Measurements from ENCODE around the gene TOP1.

Gene TOP1

GRCh38 chr20:41151134-41151869, 122.7 kb downstream of the TOP1 start:
- DNase-seq: no peak

DNA sequence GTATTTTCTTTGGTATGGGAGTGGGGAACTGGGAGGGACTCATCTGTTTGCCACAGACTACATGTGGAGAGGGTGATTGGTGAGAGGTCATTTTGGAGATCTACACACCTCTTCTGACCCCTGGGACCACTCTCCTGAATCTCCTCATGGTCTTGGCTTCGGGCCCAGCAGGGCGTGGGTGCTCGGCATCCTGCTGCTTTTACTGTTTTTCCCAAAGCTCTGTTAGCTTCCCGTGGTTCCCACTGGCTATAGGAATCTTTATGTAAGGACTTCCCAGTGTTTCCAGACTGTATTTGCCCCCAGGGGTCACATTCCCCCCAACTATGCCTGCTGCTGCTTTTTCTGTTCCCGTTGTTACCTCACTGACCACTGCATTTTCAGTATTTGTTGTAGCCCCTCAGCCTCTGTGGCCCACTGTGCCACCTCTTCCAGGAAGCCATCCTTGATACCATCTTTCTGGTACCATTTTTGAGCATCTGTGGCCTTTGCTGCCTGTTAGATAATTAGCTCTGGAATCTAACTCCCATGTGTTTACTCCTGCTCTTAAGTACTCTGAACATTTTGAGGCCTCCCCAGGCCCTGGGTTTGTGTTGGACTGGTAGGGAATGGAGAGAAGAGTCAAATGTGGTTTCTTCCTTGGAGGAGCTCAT, 123.6 kb downstream of the TOP1 start:
- DNase-seq: no peak

DNA sequence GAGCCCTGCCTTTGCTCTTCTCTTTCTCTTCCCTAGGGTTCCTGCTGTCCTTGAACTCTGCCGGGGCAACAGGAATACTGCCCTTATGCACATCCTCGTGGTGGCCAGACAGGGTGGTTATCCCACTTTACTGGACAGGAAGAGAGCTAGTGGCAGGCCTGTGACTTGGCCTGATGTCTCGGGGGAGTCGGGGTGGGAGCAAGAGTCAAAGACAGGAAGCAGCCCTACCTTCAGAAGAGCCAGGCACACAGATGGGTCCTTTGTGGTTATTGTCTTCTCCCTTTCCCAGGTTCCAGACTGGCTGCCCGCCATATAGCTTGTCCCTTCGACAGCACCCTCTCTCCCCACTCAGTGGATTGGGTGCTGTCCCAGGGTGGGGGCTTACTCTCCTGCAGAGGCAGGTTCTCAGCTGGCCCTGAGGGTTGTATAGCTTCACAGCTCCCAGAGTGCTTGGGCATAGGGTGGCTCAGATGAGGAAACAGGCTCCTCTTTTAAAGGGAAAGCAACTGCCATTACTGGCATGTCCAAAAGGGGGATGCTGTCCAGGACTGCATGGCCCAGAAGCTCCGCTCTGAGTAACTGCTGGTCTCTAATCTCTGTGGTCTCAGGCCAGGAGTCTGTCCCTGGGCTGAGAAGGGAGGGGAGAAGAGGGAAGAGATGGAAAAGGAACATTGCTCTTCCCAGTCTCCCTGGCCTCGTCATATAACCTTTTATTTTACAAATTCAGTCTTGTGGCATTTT, 126.0 kb downstream of the TOP1 start:
- no peak for DNase-seq

GRCh38 chr20:41155261-41155660, 126.6 kb downstream of the TOP1 start:
- DNase-seq: no peak

GRCh38 chr20:41158082-41158625, 129.5 kb downstream of the TOP1 start:
- DNase-seq: no peak

- DNase-seq: no peak
Measured at GRCh38 chr20:41159547-41159946, 130.9 kb downstream of the TOP1 start.

GRCh38 chr20:41160686-41161085, 132.1 kb downstream of the TOP1 start:
- DNase-seq: no peak

DNA sequence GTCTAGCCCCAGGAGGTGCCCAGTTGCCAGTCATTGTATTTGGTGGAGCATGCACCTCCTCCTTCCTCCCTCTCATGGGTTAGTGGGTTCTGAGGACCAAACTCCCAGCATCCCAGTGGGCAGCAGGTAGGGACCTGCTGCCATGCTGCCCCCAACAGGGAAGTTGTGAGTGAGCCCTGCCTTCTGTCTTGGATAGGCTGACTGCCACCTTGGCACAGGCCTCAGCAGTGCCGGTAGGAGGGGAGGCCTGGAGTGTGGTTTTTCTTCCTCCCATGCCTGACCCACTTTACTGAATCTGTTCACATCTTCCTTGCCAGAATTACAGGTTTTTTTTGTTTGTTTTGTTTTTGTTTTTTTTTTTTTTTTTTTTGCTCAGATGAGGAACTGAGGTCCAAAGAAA, 133.3 kb downstream of the TOP1 start:
- DNase-seq: no peak

DNA sequence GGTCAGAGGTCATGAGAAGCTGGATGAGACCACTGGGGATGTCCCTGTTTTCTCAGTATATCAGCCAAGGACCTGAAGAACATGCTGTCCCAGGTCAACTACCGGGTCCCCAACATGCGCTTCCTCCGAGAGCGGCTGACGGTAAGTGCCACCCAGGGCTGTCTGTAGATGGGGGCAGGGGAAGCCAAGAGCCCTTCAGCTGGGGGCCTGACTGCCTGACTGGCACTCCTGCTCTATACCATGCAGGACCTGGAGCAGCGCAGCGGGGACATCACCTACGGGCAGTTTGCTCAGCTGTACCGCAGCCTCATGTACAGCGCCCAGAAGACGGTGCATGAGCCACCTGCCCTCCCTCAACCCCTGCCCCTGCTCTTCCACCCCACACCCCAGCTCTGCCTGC, 133.8 kb downstream of the TOP1 start:
- DNase-seq: no peak

- DNase-seq: no peak
Measured at GRCh38 chr20:41163821-41164220, 135.2 kb downstream of the TOP1 start.

DNA sequence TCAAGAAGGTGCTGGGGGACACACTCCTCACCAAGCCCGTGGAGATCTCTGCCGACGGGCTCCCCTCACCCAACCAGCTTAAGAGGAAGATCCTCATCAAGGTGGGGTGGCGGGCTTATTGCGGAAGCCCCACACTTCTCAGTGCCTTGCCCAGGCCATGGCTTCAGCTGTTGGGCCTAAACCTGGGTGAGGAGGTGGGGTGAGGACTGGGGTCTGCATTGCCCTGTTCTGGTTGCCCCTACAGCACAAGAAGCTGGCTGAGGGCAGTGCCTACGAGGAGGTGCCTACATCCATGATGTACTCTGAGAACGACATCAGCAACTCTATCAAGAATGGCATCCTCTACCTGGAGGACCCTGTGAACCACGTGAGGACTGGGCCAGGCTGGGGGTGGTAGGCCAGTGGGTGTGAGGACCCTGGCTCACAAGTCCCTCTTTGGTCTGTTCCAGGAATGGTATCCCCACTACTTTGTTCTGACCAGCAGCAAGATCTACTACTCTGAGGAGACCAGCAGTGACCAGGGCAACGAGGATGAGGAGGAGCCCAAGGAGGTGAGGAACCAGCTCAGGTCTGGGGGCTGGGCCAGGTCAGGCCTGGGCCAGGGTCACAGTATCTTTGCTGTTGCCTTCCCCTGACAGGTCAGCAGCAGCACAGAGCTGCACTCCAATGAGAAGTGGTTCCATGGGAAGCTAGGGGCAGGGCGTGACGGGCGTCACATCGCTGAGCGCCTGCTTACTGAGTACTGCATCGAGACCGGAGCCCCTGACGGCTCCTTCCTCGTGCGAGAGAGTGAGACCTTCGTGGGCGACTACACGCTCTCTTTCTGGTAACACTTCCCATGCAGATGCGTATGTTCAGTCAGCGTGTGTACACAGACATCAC, 136.6 kb downstream of the TOP1 start:
- DNase-seq: no peak

DNA sequence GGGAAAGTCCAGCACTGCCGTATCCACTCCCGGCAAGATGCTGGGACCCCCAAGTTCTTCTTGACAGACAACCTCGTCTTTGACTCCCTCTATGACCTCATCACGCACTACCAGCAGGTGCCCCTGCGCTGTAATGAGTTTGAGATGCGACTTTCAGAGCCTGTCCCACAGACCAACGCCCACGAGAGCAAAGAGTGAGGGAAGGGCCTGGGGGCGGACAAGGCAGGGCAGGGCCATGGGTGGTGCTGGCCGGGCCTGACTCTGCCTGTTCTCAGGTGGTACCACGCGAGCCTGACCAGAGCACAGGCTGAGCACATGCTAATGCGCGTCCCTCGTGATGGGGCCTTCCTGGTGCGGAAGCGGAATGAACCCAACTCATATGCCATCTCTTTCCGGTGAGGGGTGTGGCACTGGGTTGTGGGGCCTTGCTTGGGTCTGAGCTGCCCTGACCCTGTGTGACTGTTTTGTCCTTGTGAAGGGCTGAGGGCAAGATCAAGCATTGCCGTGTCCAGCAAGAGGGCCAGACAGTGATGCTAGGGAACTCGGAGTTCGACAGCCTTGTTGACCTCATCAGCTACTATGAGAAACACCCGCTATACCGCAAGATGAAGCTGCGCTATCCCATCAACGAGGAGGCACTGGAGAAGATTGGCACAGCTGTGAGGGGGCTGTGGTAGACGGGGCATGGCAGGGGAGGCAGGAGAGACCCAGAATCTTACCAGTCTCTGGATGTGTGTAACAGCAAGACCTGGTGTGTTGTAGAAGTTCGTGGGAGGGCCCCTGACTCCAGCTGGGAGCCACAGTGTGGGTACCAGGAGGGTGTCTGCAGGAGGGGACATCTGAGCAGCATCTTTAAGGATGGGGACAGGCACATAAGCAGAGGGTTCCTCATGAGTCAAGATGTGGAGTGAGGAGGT, 137.8 kb downstream of the TOP1 start:
- DNase-seq: no peak

DNA sequence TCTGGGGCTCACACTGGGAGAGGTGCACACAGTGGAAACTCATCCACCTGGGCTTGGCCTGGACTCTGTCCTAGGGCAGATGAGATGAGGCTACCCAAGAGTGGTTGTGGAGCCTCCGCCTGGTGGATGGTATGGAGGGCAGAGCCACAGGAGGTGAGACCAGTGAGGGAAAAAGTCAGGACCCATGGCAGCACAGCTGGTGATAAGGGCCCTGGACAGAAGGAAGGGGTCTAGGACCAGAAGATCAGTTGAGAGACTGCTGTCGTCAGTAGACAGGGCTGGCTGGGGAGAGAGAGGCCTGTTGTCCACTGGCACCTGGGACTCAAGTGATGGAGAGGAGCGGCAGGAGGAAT, 138.5 kb downstream of the TOP1 start:
- no peak for DNase-seq

DNA sequence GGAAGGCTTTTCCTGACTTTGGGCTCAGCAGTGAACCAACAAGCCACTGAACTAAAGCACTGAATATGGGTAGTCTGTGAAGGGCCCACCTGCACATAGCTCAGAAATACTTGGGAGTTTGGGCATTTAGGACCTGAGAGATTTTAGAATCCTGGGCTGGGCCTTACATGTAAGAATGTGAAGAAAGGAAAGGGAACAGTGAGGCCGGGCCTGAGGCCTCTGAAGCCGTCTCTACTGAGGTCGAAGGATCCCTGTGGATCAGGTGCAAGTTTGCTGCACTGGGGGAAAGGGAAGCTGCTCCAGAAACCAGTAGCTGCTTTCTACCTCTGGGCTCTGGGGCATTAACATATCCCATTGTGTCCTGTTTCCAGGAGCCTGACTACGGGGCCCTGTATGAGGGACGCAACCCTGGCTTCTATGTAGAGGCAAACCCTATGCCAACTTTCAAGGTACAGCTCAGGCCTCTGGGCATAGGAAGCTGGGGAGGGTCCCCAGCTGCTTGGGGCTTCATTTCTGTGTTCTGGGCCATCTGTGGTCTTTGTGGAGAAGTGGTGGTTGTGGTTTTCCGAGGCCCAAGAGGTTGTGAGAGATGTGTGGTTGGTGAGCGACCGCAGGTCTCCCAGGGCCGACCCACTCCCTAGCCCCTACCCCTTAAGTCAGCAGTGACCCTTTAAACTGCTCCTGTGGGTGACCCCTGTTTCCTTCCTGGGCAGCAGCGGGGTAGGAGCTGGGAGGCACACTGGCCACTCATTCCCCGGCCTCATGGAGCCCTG, 139.0 kb downstream of the TOP1 start:
- DNase-seq: no peak

DNA sequence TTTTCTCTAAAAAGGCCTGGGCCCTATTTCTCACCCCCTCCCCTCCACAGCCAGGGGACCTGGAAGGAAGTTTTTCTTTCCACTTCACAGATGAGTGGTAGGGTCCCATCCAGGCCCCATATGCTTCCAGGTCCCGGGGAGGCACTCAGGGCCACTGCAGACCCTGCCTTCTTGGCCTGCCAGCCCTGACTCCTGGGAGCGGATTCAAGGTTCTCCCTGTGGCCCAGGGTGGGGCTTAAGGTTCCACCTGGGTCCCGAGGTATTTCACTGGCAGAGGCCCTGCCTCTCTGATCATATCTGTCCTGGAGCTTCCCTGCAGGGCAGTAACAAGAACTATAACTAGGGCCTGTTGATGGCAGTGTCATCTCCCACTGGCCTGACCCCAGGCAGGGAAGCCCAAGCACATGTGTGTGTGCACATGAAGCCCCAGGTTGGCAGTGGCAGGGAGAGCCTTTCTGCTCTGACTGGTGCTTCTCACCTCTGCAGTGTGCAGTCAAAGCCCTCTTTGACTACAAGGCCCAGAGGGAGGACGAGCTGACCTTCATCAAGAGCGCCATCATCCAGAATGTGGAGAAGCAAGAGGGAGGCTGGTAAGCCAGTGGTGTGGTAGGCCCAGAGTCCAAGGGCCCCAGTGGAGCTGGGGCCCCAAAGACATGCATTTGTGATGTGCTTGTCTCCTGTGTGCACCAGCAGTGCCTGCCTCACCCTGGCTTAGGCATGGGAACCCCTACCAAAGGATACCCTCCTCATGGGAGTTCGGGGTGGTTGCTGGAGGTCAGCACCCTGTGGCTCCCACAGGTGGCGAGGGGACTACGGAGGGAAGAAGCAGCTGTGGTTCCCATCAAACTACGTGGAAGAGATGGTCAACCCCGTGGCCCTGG, 139.9 kb downstream of the TOP1 start:
- DNase-seq: no peak

GRCh38 chr20:41169162-41169690, 140.6 kb downstream of the TOP1 start:
- no peak for DNase-seq

DNA sequence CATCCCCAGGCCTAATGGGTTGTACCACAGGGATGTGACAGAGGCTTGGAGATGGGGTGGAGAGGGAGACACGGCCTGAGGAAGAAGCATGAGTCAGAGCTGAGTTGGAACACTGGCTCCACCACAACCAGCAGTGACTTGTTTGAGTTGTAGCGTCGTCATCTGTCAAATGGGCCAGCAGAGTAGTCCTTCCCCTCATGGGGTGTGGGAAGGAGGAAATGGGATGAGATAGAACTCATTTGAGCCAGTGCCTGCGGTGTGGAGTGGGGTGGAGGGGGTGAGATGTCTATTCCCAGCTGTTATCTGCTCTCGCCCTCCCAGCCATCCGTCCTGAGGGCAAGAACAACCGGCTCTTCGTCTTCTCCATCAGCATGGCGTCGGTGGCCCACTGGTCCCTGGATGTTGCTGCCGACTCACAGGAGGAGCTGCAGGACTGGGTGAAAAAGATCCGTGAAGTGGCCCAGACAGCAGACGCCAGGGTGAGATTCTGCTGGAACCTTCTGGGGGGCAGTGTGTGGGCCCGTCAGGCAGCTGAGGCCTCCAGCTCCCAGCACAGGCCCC, 141.2 kb downstream of the TOP1 start:
- no peak for DNase-seq

DNA sequence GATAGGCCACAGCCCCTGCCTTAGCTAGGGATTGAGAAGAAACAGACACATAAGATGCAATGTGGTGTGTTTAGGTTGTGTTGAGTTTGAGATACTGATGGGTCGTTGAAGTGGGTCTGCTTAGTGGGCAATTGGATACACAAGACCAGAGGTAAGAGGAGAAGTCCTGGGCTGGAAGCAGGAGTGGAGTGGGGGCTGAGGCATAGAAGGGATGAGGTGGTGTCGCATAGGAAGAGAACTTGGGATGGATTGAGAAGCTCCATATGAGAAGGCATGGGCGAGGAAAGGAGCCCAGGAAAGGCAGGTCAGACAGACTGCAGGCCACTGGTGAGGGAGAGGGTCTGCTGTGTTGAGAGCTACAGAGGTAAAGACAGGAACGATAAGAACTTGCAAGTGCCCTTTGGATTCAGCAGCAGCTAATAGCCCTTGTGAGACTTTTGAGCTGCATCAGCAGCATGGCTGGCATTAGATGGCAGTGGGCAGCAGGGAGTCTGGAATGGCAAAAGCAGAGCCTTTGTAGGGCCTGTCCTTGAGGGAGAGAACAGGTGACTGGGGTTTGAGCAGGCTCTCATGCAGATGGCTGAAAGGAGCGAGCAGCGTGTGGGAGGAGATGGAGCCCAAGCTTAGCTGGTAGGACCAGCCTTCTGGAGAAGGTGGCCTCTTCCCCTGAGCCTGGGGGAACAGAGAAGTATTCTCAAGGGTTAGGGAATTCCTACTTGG, 141.9 kb downstream of the TOP1 start:
- DNase-seq: no peak

Data from NCI-H187 (cell line).